Kidney (tissue), 14 donors: ENCODE measurements around the gene OR8B2. TPM values are rescaled to one million over a fixed set of nuclear protein-coding genes. Genes with fewer than 3 reads are reported as not detected.
"Not testable (repeated sequence)": the region's sequence is repeated elsewhere in the genome, so short reads cannot be mapped to it uniquely, and the experiment has no call there.

ENCODE experiments used
- DNase-seq, 5 donors: peaks; one replicate each; pipeline ENCODE4 v3.0.0-alpha.2; 2013 to 2020
- FAIRE-seq: peaks from 2 replicates; lab custom pipeline; 2012; peaks lifted over from hg19 to GRCh38; lab: Jason Lieb, UNC
- H3K27ac ChIP-seq, 2 donors: one replicate each; pipeline ENCODE4 v1.7.0; 2013; ENCODE audit warnings: low read depth in 2 of 2, low read length in 2 of 2, inconsistent platforms in 1 of 2
- H3K27me3 ChIP-seq: one replicate; pipeline ENCODE4 v1.7.1; 2013; ENCODE audit warnings: low read length, inconsistent platforms; ENCODE audit not compliant: control insufficient read depth, insufficient read depth
- H3K36me3 ChIP-seq, 3 donors: one replicate each; pipeline versions ENCODE4 v1.7.0 to v1.7.1; 2013; ENCODE audit warnings: low read length in 3 of 3, control low read depth in 1 of 3, inconsistent platforms in 1 of 3; ENCODE audit not compliant: insufficient read depth in 3 of 3, control insufficient read depth in 2 of 3
- H3K4me1 ChIP-seq, 3 donors: one replicate each; pipeline versions ENCODE4 v1.7.0 to v1.7.1; 2013; ENCODE audit warnings: low read length in 3 of 3, inconsistent platforms in 1 of 3, low read depth in 1 of 3; ENCODE audit not compliant: control insufficient read depth in 2 of 3, insufficient read depth in 2 of 3
- H3K4me3 ChIP-seq, 3 donors: one replicate each; pipeline versions ENCODE4 v1.7.0 to v1.8.1; 2013; ENCODE audit warnings: low read length in 3 of 3, control low read depth in 1 of 3, inconsistent platforms in 1 of 3
- H3K9ac ChIP-seq, 3 donors: one replicate each; pipeline versions ENCODE4 v1.7.0 to v1.7.1; 2013; ENCODE audit warnings: low read length in 3 of 3, control low read depth in 1 of 3, inconsistent platforms in 1 of 3
- H3K9me3 ChIP-seq, 3 donors: one replicate each; pipeline versions ENCODE4 v1.7.0 to v1.7.1; 2013; ENCODE audit warnings: low read length in 3 of 3, control low read depth in 1 of 3, inconsistent platforms in 1 of 3; ENCODE audit not compliant: control insufficient read depth in 2 of 3, insufficient read depth in 1 of 3
- CTCF ChIP-seq: IDR thresholded peaks from 3 replicates; pipeline ENCODE4 v1.5.1; 2012; ENCODE audit warnings: mild to moderate bottlenecking, moderate library complexity, borderline replicate concordance; ENCODE audit not compliant: insufficient read depth; ENCODE audit errors: extremely low read depth
- intact Hi-C: fragments of 100-400 bp; cut with DNase I; formaldehyde crosslinking; loops from one replicate; pipeline ENCODE4 v1.11.1; 2022
- polyA plus RNA-seq: library from polyadenylated mRNA; stranded (reverse); fragments of 350-450 nt; fragmentation: Illumina TruSeq; extraction: RNeasy Lipid Tissue Mini Kit (QIAGEN cat#74804); gene quantifications from one replicate; pipeline ENCODE4 v1.2.3, GENCODE V29; 2014; ENCODE audit warnings: low read depth, low replicate concordance; ENCODE audit not compliant: insufficient read depth
- total RNA-seq: library from RNA; stranded (reverse); fragmentation: NEBNext Ultra II Directional; extraction: Animal tissue kit (Norgen Biotek cat#: 25700); gene quantifications from one replicate; pipeline ENCODE4 v1.2.1, GENCODE V29; 2021
- donor health status: control.
- donor health status: control.
- donor health status: control.
- donor health status: control.
- donor health status: control.
- donor health status: DM: yes; HTN: yes; CAD: no.
- donor health status: Normal renal cell carcinoma (clear cell type).

OR8B2 gene
- total and polyA plus RNA-seq, 2 donors from 2014 or later, result not detected

GRCh38 chr11:124402326-124402922 lies 18.1 kb upstream of the OR8B2 start:
- TF ChIP-seq CTCF, result peak; percentile 50
- intact Hi-C loops, result no loop called here
- no peaks in the 10 kb centered on the region for H3K27me3 ChIP-seq
- DNase-seq, result peak in 4 of 5 donors; percentile 38 to 74 (median 40)
- no peaks in the 10 kb centered on the region for H3K36me3 ChIP-seq
- H3K4me1 ChIP-seq, result no peaks in the 10 kb centered on the region
- H3K4me3 ChIP-seq, result no peak overlapping the region
- no peak for FAIRE-seq
- no peaks in the 10 kb centered on the region for H3K9me3 ChIP-seq
- H3K27ac ChIP-seq, result no peak overlapping the region
- no peak overlapping the region for H3K9ac ChIP-seq

GRCh38 chr11:124398924-124399323 lies 14.6 kb upstream of the OR8B2 start, which contains the start of gene OR8B3:
TSS of gene OR8B3 (minus strand) at chr11:124399024. CDS start at chr11:124397351, 1,673 bp downstream.
- FAIRE-seq, result no peak
- H3K4me3 ChIP-seq, result no peak within 1 kb of the TSS
- H3K27me3 ChIP-seq, result no peaks in the 10 kb centered on the region
- H3K9ac ChIP-seq, result no peak within 1 kb of the TSS
- H3K9me3 ChIP-seq, result no peaks in the 10 kb centered on the region
- H3K36me3 ChIP-seq, result no peaks in the 10 kb centered on the region
- TF ChIP-seq CTCF, result no peak
- no peaks in the 10 kb centered on the region for H3K4me1 ChIP-seq
- intact Hi-C loops, result no loop called here
- DNase-seq, result no peak
- H3K27ac ChIP-seq, result no peak within 1 kb of the TSS

DNA sequence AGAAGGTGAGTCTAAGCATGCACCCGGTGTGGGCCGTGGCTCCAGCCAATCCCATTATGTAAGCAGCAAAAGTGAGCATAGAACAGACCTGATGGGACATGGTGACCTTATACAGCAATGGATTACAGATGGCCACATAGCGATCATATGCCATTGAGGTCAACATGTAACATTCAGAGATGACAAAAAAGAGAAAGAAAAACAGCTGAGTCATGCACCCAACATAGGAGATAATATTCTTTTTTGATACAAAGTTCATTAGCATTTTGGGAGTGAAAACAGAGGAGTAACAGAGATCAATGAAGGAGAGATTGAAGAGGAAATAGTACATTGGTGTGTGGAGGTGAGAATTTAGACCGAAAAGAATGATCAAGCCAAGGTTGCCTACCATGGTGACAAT lies 12.5 kb upstream of the OR8B2 start:
- H3K27me3 ChIP-seq, H3K9me3 ChIP-seq, H3K4me1 ChIP-seq, H3K4me3 ChIP-seq, DNase-seq, H3K27ac ChIP-seq, H3K9ac ChIP-seq, H3K36me3 ChIP-seq, FAIRE-seq, intact Hi-C loops: not testable (repeated sequence)

DNA sequence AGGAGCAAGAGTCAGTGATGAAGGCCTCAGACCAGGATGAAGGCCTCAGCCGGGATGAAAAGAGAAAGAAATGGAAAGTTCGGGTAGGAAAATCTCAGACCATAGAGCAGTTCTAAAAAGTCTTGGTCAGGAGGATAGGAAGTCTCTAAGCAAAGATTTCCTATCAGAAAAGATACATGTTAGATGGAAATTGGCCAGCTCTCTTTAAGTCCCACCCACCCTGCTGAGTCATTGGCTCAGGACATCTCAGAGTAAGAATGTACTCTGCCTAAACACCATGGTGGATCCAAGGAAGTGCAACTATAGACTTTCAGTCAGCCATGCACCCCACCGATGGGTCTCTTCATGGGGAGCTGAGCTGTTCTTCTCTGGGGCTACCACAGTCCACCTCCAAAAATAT lies 10.1 kb upstream of the OR8B2 start:
- no peaks in the 10 kb centered on the region for H3K27me3 ChIP-seq
- no peak overlapping the region for H3K27ac ChIP-seq
- H3K36me3 ChIP-seq, result no peaks in the 10 kb centered on the region
- H3K4me1 ChIP-seq, result no peaks in the 10 kb centered on the region
- FAIRE-seq (no peak), DNase-seq (no peak)
- H3K9ac ChIP-seq, result no peak overlapping the region
- TF ChIP-seq CTCF, result no peak
- no peak overlapping the region for H3K4me3 ChIP-seq
- intact Hi-C loops, result no loop called here
- no peaks in the 10 kb centered on the region for H3K9me3 ChIP-seq

DNA sequence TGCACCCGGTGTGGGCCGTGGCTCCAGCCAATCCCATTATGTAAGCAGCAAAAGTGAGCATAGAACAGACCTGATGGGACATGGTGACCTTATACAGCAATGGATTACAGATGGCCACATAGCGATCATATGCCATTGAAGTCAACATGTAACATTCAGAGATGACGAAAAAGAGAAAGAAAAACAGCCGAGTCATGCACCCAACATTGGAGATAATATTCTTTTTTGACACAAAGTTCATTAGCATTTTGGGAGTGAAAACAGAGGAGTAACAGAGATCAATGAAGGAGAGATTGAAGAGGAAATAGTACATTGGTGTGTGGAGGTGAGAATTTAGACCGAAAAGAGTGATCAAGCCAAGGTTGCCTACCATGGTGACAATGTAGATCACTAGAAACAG lies 1.4 kb downstream of the OR8B2 start:
- H3K36me3 ChIP-seq, H3K27ac ChIP-seq, H3K27me3 ChIP-seq, H3K4me3 ChIP-seq, FAIRE-seq, H3K9me3 ChIP-seq, H3K4me1 ChIP-seq, H3K9ac ChIP-seq, intact Hi-C loops, DNase-seq: not testable (repeated sequence)
